Umbilical cord (tissue), 2 donors: Measurements from ENCODE around the gene NKX1-1. TPM values are rescaled to one million over a fixed set of nuclear protein-coding genes. Genes with fewer than 3 reads are reported as not detected.

Source experiments
- DNase-seq: peaks from one replicate; pipeline ENCODE4 v3.0.0-alpha.2; 2015; ENCODE audit warnings: low spot score
- total RNA-seq: library from RNA; depleted of rRNA; stranded (reverse); fragments of >200 nt; gene quantifications from one replicate; pipeline ENCODE4 v1.2.3, GENCODE V29; 2014; ENCODE audit warnings: low replicate concordance; ENCODE audit not compliant: insufficient read depth

NKX1-1 gene
- total RNA-seq, 1 donor from 2014 or later, result 1.9 TPM

DNA sequence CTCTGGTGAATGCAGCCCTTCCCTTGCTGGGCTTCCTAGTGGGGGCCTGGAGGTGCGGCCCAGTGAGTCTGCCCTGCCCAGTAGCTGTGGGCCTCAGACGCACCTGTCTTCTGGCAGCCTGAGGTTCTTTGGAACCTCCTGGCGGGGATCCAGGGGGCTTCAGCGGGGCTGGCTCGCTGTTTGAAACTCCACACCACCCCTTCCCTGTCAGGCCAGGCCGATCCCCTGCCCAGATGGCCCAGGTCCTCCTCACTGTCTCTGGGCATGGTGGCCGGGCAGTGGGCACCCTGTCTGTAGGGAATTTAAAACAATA is 10.7 kb upstream of the NKX1-1 start:
- no peak for DNase-seq

DNA sequence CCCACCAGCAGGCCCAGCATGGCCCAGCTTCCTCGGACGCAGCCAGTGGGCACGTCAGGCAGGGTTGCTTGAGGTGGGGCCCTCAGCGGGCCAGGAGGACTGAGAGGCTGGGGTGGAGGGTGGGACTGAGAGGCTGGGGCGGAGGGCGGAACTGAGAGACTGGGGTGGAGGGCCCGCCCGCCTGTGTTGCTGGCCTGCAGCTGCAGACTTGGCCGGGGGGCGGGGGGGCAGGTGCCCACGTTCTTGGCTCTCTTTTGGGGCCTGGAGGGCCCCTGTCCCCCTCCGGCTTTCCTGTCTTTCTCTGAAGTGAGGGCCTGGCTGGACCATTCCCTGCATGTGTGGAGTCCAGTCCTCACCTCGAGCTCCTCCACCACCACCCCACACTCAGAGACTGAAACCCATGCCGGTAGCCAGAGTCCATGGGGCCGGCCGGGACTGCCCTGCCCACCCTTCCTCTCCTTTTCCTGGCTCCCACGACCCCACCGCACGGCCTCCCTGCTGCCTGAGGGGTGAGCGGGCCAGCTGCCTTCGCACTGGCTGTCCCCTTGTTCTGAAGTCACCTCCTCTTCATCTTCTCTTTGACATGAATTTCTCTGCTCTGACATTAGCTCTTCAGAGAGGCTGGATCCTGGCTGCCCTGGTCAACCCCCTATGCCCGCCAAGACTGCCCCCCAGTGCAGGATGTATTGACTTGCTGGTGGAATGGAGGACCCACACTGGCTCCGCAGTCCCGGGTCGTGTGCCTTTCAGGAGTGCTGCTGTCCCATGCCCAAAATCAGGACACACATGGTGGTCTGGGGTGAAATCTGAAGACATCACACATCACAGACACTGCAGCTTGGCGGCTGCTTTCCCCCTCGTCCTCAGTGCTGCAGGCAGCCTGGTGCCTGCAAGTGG is 10.1 kb upstream of the NKX1-1 start:
- no peak for DNase-seq

DNA sequence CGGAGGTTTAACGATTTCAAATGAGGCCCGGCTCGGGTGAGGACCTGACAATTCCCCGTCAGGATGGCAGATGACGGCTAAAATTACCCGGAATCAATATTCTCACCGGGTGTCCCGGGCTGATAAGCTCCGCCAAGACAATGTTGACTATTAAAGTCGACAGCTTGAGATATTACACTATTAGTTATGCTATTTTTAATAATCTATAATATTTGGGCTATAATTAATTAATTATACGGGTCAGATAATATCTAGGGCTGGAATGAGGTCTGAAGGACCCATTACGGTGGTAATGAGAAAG is 9.4 kb upstream of the NKX1-1 start:
- DNase-seq, result no peak

DNA sequence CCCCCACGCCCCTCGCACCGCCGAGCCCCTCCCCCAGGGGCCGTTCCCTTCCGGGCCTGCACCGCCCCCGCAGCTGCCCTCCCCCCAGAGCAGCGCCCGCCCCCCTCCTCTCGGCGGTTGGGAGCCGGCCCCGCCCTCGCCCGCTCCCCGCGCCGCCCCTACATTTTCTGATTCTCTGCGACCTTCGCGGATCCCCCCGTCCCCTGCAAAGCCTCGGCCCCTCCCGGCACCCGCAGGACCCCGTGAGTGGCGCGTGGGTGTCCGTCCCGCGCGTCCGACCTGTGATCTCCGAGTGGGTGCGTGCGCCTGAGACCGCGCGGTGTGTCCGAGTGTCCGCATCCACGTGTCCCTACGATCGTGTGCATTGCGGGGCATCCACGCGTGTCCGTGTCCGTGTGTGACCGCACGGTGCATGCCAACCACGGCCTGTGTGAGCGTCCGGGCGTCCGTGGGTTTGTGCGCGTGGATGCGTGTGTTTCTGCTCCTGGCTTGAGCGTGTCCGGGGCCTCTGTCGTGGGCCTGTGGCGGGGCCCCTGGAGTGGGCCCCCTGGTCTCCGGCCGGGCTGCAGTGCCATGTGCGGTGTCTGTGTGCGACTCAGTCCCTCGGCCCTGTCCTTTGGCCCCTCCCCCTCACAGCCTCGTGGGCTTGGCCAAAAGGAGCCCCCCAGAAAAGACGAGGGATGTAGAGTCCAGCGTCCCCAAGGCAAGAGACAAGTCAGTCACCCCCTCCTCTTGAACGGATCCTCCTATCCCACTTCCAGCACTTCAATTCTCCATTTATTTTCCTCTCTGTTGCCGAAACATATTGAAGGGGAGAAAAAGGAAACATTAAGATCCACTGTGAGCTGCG is 8.8 kb upstream of the NKX1-1 start:
- no peak for DNase-seq

DNA sequence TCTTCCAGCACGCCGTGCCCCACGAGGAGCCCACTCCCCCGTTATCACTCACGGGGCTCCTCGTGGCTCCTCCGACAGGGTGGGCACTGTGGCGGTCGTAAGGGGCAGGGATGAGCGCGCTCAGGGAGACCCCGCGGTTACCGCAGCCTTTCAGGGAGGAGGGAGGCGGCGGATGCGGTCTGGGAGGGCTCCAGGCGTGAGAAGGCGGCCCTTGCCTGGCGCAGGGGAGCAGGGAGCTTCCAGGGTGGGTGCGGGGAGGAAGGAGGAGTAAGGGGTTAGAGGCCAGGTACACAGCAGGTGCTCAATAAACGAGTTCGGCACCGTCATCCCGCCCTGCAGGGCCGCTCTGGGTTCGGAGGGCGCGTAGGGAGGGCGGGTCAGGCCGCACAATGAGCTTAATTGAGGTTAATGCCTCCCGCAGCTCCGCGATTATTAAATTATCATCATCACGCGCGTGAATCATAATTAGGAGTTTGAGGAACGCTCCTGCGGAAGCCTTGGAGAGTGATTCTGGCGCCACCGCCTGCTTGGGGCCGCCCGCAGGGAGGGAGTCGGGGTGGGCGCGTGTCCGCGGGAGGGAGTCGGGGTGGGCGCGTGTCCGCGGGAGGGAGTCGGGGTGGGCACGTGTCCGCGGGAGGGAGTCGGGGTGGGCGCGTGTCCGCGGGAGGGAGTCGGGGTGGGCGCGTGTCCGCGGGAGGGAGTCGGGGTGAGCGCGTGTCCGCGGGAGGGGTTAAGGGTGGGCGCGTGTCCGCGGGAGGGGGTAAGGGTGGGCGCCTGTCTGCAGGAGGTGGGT is 7.6 kb upstream of the NKX1-1 start:
- DNase-seq, result no peak

DNA sequence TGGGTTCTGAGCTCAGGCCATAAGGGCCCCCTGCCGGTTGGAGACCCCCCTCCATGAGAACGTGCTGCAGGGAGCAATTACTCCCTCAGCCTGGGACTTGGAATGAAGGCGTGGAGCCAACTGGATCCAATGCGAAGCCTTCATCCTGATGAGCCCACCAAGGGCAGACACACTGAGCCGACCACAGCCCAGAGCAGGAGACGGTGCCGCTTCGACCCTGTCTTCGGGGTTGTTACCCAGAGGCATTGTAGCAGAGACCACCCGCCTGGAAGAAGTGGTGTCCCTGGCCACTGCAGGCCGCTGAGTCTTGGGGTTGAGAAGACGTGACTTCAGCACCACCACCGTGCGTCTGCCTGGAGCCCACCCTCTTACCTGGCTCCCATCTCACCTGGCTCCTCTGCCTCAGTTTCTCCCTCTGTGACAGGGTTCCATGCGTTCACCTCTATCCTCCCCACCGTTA is 7.0 kb upstream of the NKX1-1 start:
- no peak for DNase-seq

DNA sequence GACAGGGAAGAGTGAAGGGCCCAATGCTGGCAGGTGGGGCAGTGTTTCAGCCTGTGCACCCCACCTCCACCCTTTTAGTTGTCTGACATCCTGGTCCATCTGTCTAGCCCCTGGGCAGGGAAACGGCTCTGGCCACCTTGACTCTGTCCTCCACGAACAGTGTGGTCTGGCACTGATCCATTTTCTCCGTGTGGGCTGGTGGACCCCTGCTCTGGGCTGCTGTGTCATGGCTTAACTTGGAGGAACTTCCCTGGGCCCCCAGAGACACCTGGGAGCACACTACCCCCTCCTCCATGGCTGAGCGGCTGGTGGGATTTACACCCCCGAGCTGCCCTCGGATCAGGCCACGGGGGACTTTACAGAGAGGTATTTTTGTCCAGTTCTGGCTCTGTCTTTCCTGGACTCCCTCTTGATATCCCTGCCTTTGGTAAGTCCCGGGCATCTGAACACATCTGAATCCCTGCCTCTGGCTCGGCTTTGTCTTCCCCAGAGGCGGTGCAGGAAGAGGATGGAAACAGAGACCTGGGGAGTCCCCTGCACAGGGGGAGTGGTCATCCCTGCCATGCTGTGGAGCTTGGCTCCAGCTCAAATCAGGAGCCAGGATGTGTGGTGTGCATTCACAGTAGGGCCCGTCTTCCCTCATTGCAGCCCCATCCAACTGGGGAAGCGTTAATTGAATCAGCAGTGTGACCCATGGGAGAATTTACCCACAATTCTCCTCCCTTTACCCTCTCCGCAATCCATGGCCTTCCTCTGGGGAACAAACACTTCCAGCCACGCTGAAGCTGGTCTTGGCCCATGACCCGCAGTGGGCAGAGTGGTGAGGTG is 6.3 kb upstream of the NKX1-1 start:
- no peak for DNase-seq

DNA sequence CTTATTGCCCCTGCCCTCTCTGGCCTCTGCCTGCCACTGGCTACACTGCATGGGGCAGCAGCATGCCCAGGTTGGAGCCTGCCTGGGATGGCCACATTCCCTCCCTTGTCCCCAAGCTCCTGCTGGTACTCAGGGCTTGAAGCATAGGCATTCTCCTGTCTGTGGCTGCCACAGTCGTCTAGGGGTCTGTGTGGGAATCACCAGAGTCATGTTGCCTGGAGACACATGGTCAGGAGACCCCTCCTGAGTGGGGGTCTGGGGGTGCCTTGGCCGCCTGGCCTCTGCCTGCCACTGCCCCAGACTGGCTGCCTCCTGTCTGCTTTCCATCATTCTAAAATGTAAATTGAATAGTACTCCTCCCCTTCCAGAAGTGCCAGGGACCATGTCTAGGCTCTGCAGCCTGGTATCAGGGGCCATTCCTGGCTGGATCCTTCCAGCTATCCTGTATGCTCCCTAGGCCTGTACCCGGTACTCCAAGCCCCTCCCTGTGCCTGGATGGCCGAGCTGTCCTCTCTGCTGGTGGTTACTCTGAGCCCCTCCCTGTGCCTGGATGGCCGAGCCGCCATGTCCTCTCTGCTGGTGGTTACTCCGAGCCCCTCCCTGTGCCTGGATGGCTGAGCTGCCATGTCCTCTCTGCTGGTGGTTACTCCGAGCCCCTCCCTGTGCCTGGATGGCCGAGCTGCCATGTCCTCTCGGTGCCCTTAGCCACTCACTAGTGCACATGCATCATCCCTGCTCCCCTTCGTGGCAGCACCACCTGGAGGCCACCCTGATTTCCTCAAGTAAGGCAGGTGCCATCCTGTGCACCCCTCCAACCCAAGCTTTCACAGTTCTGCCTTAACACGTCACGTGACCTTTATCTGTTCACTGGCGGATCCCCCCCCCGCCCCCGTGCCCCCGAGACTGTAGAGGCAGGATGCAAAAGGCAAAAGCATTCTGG is 5.5 kb upstream of the NKX1-1 start:
- no peak for DNase-seq

DNA sequence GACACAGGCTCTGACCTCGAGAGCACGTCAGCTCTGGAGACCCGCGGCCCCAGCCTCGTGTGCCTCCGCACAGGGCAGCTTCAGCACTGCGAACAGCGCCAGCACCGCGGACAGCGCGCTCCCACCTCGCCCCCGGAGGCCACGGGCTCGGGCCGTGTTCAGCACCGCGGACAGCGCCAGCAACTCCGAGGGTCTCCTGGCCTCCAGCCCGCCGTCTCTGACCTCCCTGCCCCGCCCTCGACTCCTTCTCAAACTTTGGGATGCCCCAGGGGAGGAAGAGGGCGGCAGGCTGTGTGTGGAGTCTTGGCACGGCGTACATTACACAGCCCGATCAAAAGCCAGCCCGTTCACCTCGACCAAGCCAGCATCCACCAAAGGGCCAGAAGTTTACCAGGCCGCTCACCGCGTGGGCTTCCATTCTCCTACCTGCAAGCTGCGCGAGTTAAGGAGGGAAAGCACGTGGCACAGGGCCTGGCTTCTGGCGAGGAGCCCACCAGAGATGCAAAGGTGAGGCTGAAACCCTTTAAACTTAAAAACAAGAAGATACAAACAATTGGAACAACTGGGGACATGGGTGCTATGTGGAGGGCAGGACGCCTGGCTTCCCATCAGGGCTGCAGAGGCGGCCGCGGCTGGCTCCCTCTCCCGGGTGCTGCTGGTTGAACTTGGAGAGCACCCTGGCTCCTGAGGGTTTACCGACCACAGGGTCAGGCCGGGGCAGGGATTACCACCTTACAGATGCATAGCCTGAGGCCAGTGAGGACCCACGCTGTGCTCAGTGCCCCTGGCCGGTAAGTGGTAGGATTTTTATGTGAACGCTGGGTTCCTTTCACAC is 4.5 kb upstream of the NKX1-1 start:
- peak; percentile 65 for DNase-seq

DNA sequence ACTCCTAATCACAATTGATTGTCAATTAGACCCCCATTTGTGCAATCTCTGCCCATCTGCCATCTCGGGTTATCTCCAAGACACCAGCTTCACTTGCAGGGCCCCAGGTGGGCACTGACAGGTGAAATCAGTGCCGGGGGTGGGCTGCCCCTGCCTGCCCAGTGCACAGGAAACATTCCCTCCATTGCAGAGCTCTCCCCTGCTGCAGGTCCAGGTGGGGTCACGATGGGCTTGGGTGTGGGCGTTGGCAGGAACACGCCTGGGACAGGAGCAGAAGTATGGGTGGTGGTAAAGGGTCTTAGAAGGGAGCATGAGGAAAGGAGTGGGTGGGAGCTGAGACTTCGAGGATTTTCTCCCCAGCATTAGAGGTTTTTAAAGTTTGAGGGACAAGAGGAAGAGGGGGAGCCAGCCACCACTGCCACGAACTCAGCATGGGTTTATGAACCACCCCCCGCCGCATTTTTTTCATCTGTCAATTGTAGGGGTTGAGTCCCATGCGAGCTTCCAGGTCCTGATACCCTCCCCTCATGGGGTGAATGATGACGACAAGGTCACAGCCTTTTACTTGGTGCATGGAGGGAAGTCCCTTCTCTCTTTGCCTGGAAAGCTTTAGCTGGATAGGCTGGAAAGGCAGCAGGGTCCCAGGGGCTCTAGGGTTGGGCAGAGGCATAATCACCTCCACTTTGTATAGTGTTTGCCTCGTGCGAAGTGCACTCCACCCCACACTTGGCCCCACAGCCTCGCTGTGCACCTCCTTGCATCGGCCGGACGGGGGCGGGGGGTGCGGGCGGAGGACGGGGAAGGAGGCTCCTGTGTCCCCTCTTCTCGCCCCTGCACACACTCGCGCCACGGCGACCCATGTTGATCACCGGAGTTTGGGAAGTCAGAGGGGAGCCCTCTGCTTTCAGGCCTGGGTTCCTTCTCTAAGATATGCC is 3.5 kb upstream of the NKX1-1 start:
- DNase-seq, result no peak

DNA sequence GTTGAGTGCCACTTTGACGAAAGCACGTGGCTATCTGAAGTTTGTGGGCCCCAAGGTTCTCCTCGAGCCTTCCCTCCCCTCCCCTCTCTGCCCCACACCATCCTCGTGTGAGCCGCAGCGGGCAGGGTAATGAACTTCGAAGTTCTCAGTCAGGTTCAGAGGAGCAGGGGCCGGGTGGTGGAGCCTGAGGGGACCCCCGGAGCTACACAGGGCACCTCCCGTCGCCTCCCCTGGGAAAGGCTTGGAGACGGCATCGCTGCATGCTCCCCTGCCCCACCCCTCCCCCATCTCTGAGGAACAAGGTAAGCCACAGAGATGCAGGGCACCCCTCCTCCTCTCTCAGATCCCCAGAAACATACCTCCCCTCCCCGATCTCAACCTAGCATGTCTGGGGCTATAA is 2.8 kb upstream of the NKX1-1 start:
- no peak for DNase-seq

DNA sequence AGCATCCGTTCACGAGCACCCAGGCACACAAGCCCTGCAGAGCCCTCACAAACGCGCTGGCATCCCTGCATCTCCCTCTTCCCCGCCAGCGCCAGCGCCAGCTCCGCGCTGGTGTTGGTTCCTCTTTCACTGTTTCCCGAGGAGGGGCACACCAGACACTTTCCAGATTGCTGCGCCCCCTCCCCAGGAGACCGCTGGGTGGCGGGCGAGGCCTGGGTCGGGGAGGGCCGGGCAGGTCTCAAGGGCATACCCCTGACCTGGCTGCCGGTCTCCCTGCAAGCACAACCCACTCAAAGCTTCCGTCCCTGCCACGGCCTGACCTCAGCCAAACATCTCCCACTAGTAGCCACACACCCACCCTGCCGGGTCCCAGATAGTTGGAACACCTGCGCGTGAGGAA is 2.2 kb upstream of the NKX1-1 start:
- no peak for DNase-seq

DNA sequence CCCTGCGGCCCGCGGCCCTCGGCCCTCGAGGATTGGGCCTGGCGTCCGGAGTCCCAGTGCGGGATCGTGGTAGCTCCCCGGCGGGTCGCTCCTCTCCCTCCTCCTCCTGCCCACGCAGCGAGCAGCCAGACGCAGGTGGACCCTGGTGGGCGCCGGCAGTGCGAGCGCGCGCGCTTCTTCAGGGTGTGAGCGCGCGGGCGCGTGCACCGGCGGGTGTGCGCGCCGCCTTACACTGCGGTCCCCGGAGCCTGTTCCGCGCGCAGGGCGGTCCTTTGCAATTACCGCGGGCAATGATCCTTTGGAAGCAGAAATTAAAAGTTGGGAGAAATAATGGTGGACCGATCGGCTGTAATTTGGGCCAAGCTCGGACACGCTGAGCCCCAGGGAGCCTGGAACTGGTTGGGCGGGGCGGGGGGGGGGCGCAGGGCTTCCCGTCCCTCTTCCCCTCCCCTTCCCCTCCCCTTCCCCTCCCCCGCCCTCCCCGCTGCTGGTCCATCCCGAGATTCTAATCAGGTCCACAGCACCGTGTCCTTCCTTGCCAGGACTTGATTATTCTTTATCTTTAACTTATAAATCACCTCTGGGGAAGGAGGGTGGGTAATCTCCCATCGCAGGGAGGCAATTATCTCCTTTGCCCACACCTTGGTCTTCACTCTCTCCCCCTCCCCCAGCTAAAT is 1.6 kb upstream of the NKX1-1 start:
- DNase-seq, result no peak

DNA sequence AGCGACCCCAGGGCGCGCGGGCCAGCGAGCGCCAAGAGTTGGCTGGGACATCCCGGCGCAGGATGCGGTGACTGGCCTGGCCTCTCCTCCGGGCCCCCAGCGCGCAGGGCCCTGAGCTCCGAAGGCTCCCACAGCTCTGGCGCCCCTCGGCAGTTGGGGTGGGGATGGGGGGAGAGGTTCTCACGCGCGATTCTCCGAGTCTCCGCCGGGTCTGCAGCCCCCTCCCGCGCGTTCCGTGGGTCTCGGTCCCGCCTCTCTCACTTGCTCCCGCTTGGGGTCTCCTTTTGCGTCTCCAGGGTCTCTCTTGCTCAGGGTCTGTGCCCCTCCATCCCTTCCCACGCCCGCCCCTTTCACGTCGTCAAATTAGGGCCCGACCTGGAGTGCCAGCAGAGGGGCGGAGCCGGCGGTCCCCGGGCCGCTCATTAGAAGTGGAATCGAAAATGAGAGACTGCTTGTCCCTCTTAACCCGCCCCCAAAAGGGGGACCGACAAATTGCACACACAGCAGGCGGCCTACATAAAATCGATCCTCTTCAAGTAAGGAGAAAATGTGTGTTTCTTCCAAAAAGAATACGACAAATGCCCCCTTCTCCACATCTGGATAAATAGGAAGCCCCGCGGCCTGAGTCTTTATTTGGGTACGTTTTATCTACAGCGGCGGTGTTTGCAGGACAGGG is 877 bp upstream of the NKX1-1 start:
- DNase-seq, result no peak

DNA sequence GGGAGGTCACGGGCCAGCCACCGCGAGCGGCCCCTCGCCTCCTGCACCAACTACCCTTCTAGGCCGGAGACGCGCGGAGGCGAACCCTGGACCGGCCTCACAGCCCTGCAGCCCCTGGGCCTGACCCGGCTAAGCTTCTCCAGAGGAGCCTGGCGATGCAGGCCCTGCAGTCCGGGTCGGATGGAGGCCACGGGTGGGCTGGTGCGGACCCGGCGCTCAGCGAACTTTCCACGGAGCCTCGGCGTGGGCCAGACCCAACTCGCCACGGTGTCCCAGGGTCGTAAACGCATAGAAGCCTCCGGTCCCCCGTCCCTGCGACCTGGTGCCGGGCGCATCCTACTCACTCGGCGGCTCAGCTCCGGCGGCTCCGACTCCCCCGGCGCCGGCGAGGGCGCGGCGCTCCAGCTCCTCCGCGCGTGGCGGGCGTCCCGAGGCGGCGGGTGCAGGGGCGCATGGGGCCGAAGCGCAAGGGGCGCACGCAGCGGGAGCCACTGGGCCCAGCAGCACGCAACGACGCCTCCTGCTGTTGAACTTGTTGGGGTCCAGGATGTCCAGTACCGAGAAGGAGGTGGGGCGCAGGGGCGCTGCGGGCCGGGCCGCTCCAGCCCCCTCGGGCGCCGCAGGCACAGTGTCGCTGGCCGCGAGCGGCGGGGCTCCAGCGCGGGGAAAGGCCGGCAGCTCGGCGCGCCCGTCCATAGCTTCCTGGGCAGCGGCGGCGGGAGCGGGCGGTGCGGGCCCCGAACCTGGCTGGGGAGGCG is 427 bp downstream of the NKX1-1 start:
- DNase-seq, result no peak

DNA sequence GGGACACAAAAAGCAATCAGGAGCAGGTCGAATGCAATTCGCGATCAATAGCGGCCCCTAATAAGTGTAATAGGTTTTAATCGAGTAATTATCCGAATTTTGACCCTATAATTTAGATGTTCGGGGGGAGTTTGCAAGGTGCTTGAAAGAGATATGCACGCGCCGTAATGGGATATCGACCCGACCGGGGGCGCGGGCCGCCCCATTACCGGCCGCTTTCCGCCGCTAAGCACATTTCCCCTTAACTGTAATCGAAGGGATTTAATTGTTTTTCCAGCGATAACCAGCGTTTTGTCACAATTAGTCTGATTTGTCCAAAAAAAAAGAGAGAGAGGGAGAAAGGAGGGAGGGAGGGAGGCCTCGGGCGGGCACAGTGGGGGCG is 997 bp downstream of the NKX1-1 start:
- no peak for DNase-seq
